Measurements from ENCODE around the gene CDAN1.

The CDAN1 gene

GRCh38 chr15:42732095-42732827, 4.7 kb downstream of the CDAN1 start:
- Histone ChIP-seq H3K9ac (ENCODE audit: low read length) (no peak overlapping the region), H3K4me3 (ENCODE audit: low read length) (no peak overlapping the region), H3K27me3 (replicated peaks; ENCODE audit: control insufficient read depth, insufficient read depth, low read length) (no peaks in the 10 kb centered on the region), H3K9me3 (ENCODE audit: control insufficient read depth, low read length) (no peaks in the 10 kb centered on the region), H3K36me3 (ENCODE audit: control insufficient read depth, insufficient read depth, low read length, severe bottlenecking) (peaks cover 77% of the 10 kb centered on the region), H3K4me1 (ENCODE audit: control insufficient read depth, insufficient read depth, low read length) (peaks cover 14% of the 10 kb centered on the region)
- DNase-seq (ENCODE audit: low read depth): no peak

GRCh38 chr15:42731461-42731860, 5.5 kb downstream of the CDAN1 start:
- Histone ChIP-seq H3K4me3 (ENCODE audit: low read length) (no peak overlapping the region), H3K36me3 (ENCODE audit: control insufficient read depth, insufficient read depth, low read length, severe bottlenecking) (peaks cover 85% of the 10 kb centered on the region), H3K9ac (ENCODE audit: low read length) (no peak overlapping the region), H3K9me3 (ENCODE audit: control insufficient read depth, low read length) (no peaks in the 10 kb centered on the region), H3K4me1 (ENCODE audit: control insufficient read depth, insufficient read depth, low read length) (peaks cover 13% of the 10 kb centered on the region), H3K27me3 (replicated peaks; ENCODE audit: control insufficient read depth, insufficient read depth, low read length) (no peaks in the 10 kb centered on the region)
- DNase-seq (ENCODE audit: low read depth): no peak

- Histone ChIP-seq H3K36me3 (ENCODE audit: control insufficient read depth, insufficient read depth, low read length, severe bottlenecking) (peaks cover 91% of the 10 kb centered on the region), H3K27me3 (replicated peaks; ENCODE audit: control insufficient read depth, insufficient read depth, low read length) (no peaks in the 10 kb centered on the region), H3K9me3 (ENCODE audit: control insufficient read depth, low read length) (no peaks in the 10 kb centered on the region), H3K4me1 (ENCODE audit: control insufficient read depth, insufficient read depth, low read length) (peaks cover 6% of the 10 kb centered on the region), H3K9ac (ENCODE audit: low read length) (no peak overlapping the region), H3K4me3 (ENCODE audit: low read length) (no peak overlapping the region)
- DNase-seq (ENCODE audit: low read depth): no peak
Measured at GRCh38 chr15:42730536-42730935, 6.4 kb downstream of the CDAN1 start.

GRCh38 chr15:42730135-42730534, 6.8 kb downstream of the CDAN1 start:
- Histone ChIP-seq H3K27me3 (replicated peaks; ENCODE audit: control insufficient read depth, insufficient read depth, low read length) (no peaks in the 10 kb centered on the region), H3K9ac (ENCODE audit: low read length) (no peak overlapping the region), H3K9me3 (ENCODE audit: control insufficient read depth, low read length) (no peaks in the 10 kb centered on the region), H3K4me1 (ENCODE audit: control insufficient read depth, insufficient read depth, low read length) (peaks cover 3% of the 10 kb centered on the region), H3K4me3 (ENCODE audit: low read length) (no peak overlapping the region), H3K36me3 (ENCODE audit: control insufficient read depth, insufficient read depth, low read length, severe bottlenecking) (peaks cover 93% of the 10 kb centered on the region)
- no peak for DNase-seq (ENCODE audit: low read depth)

GRCh38 chr15:42729409-42729808, 7.5 kb downstream of the CDAN1 start:
- H3K36me3 ChIP-seq (ENCODE audit: control insufficient read depth, insufficient read depth, low read length, severe bottlenecking): peaks cover 94% of the 10 kb centered on the region
- H3K4me1 ChIP-seq (ENCODE audit: control insufficient read depth, insufficient read depth, low read length): peaks cover 3% of the 10 kb centered on the region
- no peak overlapping the region for H3K4me3 ChIP-seq (ENCODE audit: low read length)
- H3K9ac ChIP-seq (ENCODE audit: low read length): no peak overlapping the region
- no peaks in the 10 kb centered on the region for H3K9me3 ChIP-seq (ENCODE audit: control insufficient read depth, low read length)
- no peaks in the 10 kb centered on the region for H3K27me3 ChIP-seq (replicated peaks; ENCODE audit: control insufficient read depth, insufficient read depth, low read length)
- no peak for DNase-seq (ENCODE audit: low read depth)

- H3K9me3 ChIP-seq (ENCODE audit: control insufficient read depth, low read length): no peaks in the 10 kb centered on the region
- no peak for DNase-seq (ENCODE audit: low read depth)
- peaks cover 94% of the 10 kb centered on the region for H3K36me3 ChIP-seq (ENCODE audit: control insufficient read depth, insufficient read depth, low read length, severe bottlenecking)
Measured at GRCh38 chr15:42728972-42729371, 8.0 kb downstream of the CDAN1 start.

GRCh38 chr15:42728560-42728959, 8.4 kb downstream of the CDAN1 start:
- H3K27me3 ChIP-seq (replicated peaks; ENCODE audit: control insufficient read depth, insufficient read depth, low read length): no peaks in the 10 kb centered on the region
- no peak overlapping the region for H3K4me3 ChIP-seq (ENCODE audit: low read length)
- H3K4me1 ChIP-seq (ENCODE audit: control insufficient read depth, insufficient read depth, low read length): no peaks in the 10 kb centered on the region
- H3K36me3 ChIP-seq (ENCODE audit: control insufficient read depth, insufficient read depth, low read length, severe bottlenecking): peaks cover 94% of the 10 kb centered on the region
- no peak for DNase-seq (ENCODE audit: low read depth)
- H3K9me3 ChIP-seq (ENCODE audit: control insufficient read depth, low read length): no peaks in the 10 kb centered on the region
- no peak overlapping the region for H3K9ac ChIP-seq (ENCODE audit: low read length)

More at GRCh38 chr15:42728972-42729371, 8.0 kb downstream of the CDAN1 start:
- H3K27me3 ChIP-seq (replicated peaks; ENCODE audit: control insufficient read depth, insufficient read depth, low read length): no peaks in the 10 kb centered on the region
- H3K4me3 ChIP-seq (ENCODE audit: low read length): no peak overlapping the region
- no peak overlapping the region for H3K9ac ChIP-seq (ENCODE audit: low read length)
- no peaks in the 10 kb centered on the region for H3K4me1 ChIP-seq (ENCODE audit: control insufficient read depth, insufficient read depth, low read length)

- Histone ChIP-seq H3K4me3 (ENCODE audit: low read length) (no peak overlapping the region), H3K9ac (ENCODE audit: low read length) (no peak overlapping the region), H3K36me3 (ENCODE audit: control insufficient read depth, insufficient read depth, low read length, severe bottlenecking) (peaks cover 94% of the 10 kb centered on the region), H3K27me3 (replicated peaks; ENCODE audit: control insufficient read depth, insufficient read depth, low read length) (no peaks in the 10 kb centered on the region), H3K4me1 (ENCODE audit: control insufficient read depth, insufficient read depth, low read length) (no peaks in the 10 kb centered on the region), H3K9me3 (ENCODE audit: control insufficient read depth, low read length) (no peaks in the 10 kb centered on the region)
- no peak for DNase-seq (ENCODE audit: low read depth)
Measured at GRCh38 chr15:42727750-42728381, 9.1 kb downstream of the CDAN1 start.

GRCh38 chr15:42726114-42726513, 10.8 kb downstream of the CDAN1 start:
- H3K27me3 ChIP-seq (replicated peaks; ENCODE audit: control insufficient read depth, insufficient read depth, low read length): no peaks in the 10 kb centered on the region
- no peaks in the 10 kb centered on the region for H3K9me3 ChIP-seq (ENCODE audit: control insufficient read depth, low read length)
- no peak for DNase-seq (ENCODE audit: low read depth)
- no peak overlapping the region for H3K9ac ChIP-seq (ENCODE audit: low read length)
- H3K4me3 ChIP-seq (ENCODE audit: low read length): no peak overlapping the region
- peaks cover 79% of the 10 kb centered on the region for H3K36me3 ChIP-seq (ENCODE audit: control insufficient read depth, insufficient read depth, low read length, severe bottlenecking)
- H3K4me1 ChIP-seq (ENCODE audit: control insufficient read depth, insufficient read depth, low read length): no peaks in the 10 kb centered on the region

GRCh38 chr15:42725331-42725903, 11.5 kb downstream of the CDAN1 start:
- peaks cover 74% of the 10 kb centered on the region for H3K36me3 ChIP-seq (ENCODE audit: control insufficient read depth, insufficient read depth, low read length, severe bottlenecking)
- H3K9me3 ChIP-seq (ENCODE audit: control insufficient read depth, low read length): no peaks in the 10 kb centered on the region
- H3K4me3 ChIP-seq (ENCODE audit: low read length): no peak overlapping the region
- DNase-seq (ENCODE audit: low read depth): no peak
- no peak overlapping the region for H3K9ac ChIP-seq (ENCODE audit: low read length)
- no peaks in the 10 kb centered on the region for H3K27me3 ChIP-seq (replicated peaks; ENCODE audit: control insufficient read depth, insufficient read depth, low read length)
- no peaks in the 10 kb centered on the region for H3K4me1 ChIP-seq (ENCODE audit: control insufficient read depth, insufficient read depth, low read length)

GRCh38 chr15:42724276-42724675, 12.7 kb downstream of the CDAN1 start:
- no peak overlapping the region for H3K4me3 ChIP-seq (ENCODE audit: low read length)
- no peaks in the 10 kb centered on the region for H3K9me3 ChIP-seq (ENCODE audit: control insufficient read depth, low read length)
- no peak for DNase-seq (ENCODE audit: low read depth)
- H3K36me3 ChIP-seq (ENCODE audit: control insufficient read depth, insufficient read depth, low read length, severe bottlenecking): peaks cover 77% of the 10 kb centered on the region
- no peaks in the 10 kb centered on the region for H3K4me1 ChIP-seq (ENCODE audit: control insufficient read depth, insufficient read depth, low read length)
- H3K9ac ChIP-seq (ENCODE audit: low read length): no peak overlapping the region
- no peaks in the 10 kb centered on the region for H3K27me3 ChIP-seq (replicated peaks; ENCODE audit: control insufficient read depth, insufficient read depth, low read length)

All from adipocyte (in vitro differentiated cells).